Forelimb muscle (tissue), 1 donor: ENCODE measurements around the gene CCDC127. TPM values are rescaled to one million over a fixed set of nuclear protein-coding genes. Genes with fewer than 3 reads are reported as not detected.

Source experiments
- DNase-seq: peaks from one replicate; pipeline ENCODE4 v3.0.0-alpha.2; 2013; ENCODE audit warnings: low read depth
- polyA plus RNA-seq: library from polyadenylated mRNA; unstranded; fragments of 120-200 nt; gene quantifications from one replicate; pipeline ENCODE4 v1.2.1, GENCODE V29; 2013; ENCODE audit not compliant: insufficient read length

CCDC127 gene
- polyA plus RNA-seq, 1 donor, result 9.5 TPM

DNA sequence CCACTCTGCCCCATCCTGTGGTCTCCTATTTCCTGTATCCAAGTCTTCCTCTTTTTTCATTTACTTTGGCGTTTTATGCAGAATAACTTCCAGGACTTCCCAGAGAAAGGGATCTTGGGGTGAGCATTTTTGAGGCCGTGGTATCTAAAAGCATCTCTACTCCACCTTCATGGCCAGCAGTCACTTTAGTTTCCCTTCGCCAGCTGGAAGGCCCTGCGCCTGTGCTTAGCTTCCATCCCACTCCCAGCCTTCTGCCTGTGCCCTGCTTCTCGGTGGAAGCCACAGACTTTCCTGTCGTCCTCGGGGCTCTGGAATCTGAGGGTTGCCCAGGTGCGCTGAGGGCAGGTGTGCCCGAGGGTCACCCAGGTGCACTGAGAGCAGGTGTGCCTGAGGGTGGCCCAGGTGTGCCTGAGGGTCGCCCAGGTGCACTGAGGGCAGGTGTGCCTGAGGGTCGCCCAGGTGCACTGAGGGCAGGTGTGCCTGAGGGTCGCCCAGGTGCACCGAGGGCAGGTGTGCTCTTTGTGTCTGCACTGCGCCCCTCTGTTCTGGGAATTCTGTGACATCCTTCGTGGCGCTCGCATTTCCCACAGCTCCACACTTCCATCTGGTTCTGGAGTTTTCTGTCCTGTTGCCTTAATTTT lies 59.0 kb downstream of the CCDC127 start:
- DNase-seq, result no peak

DNA sequence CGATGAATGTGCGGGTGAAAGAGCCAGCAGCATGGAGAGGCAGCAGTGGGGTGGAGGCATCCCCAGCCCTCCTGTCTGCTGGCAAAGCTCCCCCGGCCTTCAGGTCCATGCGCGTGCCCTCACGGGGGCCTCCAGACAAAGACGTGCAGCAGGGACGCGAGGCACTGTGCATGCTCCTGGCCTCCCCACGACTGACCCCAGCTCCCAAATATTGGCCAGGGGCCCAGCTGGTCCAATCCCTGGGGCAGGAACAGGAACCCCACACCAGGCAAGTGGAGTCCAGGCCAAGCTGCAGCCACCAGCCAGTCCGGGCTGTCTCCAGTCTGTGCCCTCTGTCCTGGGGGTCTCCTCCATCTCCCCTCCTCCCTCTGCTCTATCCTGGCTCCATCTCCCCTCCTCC lies 60.2 kb downstream of the CCDC127 start:
- DNase-seq, result no peak

DNA sequence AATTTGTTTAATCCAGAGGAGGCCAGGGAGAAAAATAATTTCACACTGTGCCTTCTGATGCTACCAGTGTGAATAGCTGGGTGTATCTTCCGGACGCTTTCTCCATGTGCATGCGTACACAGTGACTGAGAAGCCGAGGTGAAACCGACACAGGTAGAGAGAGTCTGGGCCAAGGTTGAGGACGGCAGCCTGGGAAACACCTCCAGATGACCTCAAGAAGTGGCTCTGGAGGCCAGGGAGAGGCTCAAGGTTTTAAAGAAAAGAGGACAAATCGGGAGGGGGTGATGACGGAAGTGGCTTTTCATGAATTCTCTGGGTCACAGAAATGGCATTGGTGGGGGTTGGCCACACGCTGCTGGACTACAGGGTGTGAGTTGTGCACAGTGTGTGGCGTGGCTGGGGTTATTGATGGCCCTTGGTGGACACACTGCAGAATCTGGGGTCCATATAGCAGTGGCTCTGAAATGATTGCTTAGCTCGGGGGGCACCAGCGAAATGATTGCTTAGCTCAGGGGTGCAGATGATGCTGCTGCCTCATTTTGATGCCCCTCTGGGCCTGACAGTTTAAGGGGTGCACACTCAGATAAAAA lies 60.7 kb downstream of the CCDC127 start:
- no peak for DNase-seq

DNA sequence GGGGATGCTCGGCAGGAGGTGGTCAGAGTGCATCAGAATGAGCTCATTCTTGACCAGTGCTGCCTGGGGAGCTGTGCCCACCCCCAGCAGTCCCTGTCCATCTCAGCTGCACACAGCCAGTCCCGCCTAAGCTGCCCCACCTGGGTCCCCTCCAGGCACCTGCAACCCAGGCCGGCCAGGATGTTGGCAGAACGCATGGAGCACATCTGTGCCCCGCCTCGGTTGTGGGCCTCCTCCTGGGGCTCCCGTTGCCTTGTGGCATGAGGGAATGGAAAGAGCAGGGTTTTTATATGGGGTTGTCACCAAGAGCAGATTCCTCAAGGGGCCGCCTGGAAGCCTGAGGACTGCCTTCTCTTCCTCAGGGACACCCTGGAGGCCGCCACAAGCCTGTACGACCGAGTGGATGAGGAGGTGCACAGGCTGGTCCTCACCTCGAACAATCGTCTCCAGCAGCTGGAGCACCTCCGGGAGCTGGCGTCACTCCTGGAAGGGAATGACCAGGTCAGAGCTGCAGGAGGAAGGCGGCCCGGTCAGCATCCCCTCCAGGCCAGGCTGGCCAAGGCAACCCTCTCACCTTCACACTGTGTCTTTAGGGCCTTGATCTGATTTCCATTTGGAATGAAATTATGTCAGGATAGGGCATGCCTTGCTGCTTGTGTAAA lies 61.4 kb downstream of the CCDC127 start:
- no peak for DNase-seq

DNA sequence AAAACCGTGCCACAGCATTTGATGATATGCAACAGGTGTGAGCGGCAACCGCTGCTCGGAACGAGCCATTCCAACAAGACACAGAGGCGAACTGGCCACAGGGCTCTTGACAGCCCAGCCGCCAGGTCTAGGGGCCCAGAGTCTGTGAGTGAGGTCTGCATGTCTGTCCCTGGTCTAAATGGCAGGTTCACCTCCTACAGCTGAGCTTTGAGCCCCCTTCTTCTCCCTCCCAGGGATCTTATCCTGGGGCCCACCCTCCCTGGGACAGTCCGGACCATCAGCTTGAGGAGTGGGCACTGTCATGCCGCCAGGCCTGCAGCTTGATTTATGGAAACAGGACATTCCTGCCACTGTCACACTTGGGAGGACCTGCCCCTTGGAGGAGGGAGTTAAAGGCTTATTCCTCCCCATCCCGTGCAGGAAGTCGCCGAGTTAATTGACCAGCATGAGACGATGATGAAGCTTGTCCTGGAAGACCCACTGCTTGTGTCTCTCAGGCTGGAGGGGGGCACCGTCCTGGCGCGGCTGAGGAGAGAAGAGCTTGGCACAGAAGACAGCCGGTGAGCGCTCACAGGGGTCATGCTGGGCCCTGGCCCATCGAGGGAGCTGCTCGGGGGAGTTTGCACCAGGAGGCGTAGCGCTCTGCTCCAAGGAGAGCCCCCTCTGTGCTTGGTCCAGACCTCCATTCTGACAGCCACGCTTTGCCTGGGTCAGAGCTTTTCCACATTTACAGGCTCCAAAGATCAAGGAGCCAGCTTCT lies 62.1 kb downstream of the CCDC127 start:
- DNase-seq, result no peak

DNA sequence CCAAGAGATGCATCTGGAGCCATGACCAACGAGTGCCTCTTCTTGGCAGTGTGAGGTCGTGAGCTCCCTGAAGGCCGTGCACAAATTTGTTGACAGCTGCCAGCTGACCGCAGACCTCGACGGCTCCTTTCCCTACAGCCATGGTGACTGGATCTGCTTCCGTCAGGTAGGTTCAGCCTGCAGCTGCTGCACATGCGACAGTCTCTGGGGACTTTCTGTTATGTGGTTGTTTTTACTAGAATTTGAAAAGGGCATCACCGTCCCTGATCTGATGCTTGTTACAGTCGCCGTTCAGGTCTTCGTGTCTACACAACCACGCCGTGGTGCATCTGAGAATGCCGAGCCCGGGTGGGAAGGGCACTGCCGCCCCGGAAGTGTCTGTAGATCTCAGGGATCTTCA lies 63.1 kb downstream of the CCDC127 start:
- DNase-seq, result no peak

DNA sequence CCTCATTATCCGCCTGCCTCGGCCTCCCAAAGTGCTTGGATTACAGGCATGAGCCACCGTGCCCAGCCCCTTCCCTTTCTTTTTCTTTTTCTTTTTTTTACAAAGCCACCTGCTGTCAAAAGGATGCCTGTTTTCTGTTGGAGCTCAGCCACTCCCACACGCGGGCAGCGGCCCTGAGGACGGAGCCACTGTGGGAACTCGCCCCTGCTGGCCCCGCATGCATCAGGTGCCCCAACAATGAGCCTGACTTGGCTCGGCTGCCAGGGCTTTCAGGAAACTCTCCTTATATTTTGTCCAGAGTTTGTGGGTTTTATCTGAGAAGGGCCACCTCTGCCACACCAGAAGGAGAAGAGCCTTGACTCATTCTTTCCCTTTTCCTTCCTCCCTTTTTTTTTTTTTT lies 63.7 kb downstream of the CCDC127 start:
- DNase-seq, result no peak

DNA sequence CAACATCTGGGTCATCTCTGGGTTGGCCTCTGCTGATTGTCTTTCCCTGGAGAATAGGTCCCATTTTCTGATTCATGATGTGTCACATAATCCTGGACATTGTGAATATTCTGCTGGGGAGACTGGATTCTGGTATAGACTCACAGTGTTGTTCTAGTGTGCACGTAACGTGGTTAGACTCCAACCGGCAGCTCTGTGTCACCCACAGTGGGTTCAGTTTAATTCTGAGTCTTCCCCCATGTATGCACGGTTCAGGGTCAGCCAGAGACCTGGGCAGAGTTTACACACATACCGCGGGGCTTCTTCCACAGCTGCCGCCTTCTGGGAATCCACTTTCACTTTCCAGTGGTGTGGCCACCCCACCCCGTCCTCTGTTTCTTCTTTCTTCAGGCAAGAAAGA lies 64.7 kb downstream of the CCDC127 start:
- DNase-seq, result no peak

DNA sequence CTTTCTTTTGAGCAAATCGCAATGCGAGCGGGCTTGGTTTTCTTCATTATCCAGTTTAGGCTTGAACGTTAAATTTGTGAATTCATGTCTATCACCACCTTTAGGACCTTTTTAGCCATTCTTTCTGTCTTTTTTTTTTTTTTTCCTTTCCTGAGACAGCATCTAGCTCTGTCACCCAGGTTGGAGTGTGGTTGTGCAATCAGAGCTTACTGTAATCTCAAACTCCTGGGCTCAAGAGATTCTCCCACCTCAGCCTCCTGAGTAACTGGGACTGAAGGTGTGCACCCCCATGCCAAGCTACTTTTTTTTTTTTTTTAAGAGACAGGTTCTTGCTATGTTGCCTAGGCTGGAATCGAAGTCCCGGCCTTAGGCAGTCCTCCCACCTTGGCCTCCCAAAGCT lies 65.9 kb downstream of the CCDC127 start:
- DNase-seq, result no peak

DNA sequence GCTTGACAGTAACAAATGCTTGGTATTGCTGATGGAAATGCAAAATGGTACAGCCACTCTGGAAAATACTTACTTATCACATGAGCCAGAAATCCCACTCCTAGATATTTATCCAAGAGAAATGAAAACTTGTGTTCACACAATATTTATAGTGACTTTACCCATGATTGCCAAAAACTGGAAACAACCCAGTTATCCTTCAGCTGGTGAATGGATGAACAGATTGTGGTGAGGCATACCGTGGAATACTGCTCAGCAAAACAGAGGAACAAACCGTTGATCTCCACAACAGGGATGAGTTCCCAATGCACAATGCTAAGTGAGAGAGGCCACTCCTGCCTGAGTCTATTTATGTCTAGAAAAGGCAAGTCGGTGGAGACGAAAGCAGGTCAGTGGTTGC lies 67.2 kb downstream of the CCDC127 start:
- no peak for DNase-seq

DNA sequence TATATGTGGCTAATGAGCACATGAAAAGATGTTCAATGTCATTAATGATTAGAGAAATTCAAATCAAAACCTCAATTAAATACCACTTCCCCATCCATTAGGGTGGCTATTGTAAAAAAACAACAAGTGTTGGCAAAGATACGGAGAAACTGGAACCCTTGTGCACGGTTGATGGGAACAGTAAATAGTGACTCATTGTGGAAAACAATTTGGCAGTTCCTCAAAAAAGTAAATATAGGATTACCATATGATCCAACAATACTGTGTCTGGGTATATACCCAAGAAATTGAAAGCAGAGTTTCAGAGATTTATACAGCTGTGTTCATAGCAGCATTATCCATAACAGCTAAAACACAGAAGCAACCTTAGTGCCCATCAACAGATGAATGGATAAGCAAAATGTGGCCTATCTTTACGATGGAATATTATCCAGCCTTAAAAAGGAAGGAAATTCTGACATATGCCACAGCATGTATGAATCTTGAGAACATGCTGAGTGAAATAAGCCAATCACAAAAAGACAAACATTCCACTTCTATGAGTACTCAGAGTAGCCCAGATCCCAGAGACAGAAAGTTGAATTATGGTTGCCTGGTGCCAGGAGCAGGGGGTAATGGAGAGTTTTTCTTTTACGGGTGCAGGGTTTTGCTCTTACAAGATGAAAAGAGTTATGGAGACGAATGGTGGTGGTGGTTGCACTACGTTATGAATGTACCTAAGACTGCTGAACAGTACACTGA lies 68.0 kb downstream of the CCDC127 start:
- DNase-seq, result no peak

DNA sequence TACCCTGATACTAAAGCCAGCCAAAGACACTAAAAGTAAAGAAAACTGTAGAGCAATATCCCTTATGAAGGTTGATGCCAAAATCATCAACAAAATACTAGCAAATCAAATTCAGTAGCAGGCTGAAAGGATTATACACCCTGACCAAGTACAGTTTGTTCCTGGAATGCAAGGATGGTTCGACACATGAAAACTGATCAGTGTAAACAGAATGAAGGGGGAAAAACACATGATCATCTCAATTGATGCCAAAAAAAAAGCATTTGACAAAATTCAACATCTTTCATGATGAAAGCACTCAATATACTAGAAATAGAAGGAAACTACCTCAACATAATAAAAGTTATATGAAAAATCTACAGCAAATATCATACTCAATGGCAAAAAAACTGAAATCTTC lies 70.2 kb downstream of the CCDC127 start:
- no peak for DNase-seq

Other genes starting within 250 kb of the CCDC127 start
- gene PLEKHG4B, start 126.0 kb downstream of the CCDC127 start, polyA plus RNA-seq, result 0.46 TPM
- 31.4 TPM for gene LRRC14B, start 26.7 kb downstream of the CCDC127 start, polyA plus RNA-seq
- gene SDHA, start 167 bp upstream of the CCDC127 start, polyA plus RNA-seq, result 101 TPM
- 52.0 TPM for gene PDCD6, start 53.5 kb upstream of the CCDC127 start, polyA plus RNA-seq
- 5.0 TPM for gene AHRR, start 103.6 kb upstream of the CCDC127 start, polyA plus RNA-seq
- gene EXOC3, start 225.0 kb upstream of the CCDC127 start, polyA plus RNA-seq, result 39.3 TPM